BE2C (cell line): ENCODE results near the gene SETD5.

Experiments
- DNase-seq: peaks from one replicate; pipeline ENCODE4 v3.0.0-alpha.2; 2020
- H3K27me3 ChIP-seq: fragments of 250-450 bp; sonication (Bioruptor Pico); 2 replicates; pipeline ENCODE4 v1.5.1; 2020; ENCODE audit warnings: mild to moderate bottlenecking
- H3K36me3 ChIP-seq: fragments of 250-450 bp; sonication (Bioruptor Pico); 2 replicates; pipeline ENCODE4 v1.5.1; 2020; ENCODE audit warnings: mild to moderate bottlenecking
- H3K4me1 ChIP-seq: fragments of 250-450 bp; sonication (Bioruptor Pico); 2 replicates; pipeline ENCODE4 v1.5.1; 2020
- H3K4me3 ChIP-seq: 2 replicates; pipeline ENCODE4 v1.5.1; 2011; ENCODE audit warnings: low read depth, low read length
- H3K9me3 ChIP-seq: fragments of 250-450 bp; sonication (Bioruptor Pico); 2 replicates; pipeline ENCODE4 v1.5.1; 2020
- CTCF ChIP-seq: IDR thresholded peaks from 2 replicates; pipeline ENCODE4 v1.5.1; 2012; ENCODE audit warnings: mild to moderate bottlenecking, low read depth, low read length

SETD5 gene

DNA sequence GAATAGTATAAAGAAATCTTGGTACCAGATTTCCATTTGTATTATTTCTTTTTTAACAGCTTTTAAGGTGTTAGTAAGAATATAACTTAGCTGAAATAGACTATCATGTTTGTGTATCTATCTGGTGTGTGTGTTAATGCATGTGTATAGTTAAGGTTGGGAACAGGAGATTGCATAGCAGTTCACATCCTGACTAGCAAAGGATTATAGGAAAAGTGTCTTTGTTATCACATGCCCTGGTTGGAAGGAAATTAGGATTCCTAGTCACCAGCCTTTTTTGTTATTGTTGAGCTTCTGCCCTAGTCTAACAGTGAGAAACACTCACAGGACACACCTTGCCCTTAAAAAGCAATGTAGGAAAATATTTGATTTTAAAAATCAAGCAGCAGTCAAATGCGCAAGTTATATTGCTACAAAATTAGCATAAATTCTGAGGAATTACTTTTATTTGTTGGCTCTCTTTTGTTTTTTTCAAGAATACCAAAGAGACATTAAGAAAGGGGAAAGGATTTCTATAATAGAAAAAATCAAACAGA lies 58.2 kb downstream of the SETD5 start:
- peaks cover 31% of the 10 kb centered on the region for H3K36me3 ChIP-seq
- TF ChIP-seq CTCF = no peak
- H3K27me3 ChIP-seq = no peaks in the 10 kb centered on the region
- DNase-seq = no peak
- no peaks in the 10 kb centered on the region for H3K9me3 ChIP-seq
- no peaks in the 10 kb centered on the region for H3K4me1 ChIP-seq
- H3K4me3 ChIP-seq = no peak overlapping the region

DNA sequence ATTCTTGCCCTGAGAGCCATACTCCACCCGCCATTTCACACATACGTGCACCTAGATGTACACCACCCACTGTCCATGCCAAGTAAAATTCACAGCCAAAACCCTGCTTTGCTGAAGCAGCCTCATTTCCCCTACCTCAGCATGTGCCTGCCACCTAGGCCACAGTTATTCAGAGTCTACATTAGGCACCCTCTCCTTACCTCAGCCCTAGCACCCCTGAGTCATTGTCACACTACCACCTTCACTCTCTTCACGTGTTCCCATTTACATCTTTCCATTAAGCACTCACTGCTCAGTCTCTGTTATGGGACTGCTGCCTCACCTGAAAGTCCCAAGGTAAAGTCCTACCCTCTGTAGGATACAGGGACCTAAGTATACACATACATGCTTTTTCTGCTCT lies 70.0 kb downstream of the SETD5 start:
- no peak overlapping the region for H3K4me3 ChIP-seq
- no peaks in the 10 kb centered on the region for H3K9me3 ChIP-seq
- TF ChIP-seq CTCF = no peak
- DNase-seq = no peak
- H3K27me3 ChIP-seq = no peaks in the 10 kb centered on the region
- H3K36me3 ChIP-seq = peaks cover 63% of the 10 kb centered on the region
- no peaks in the 10 kb centered on the region for H3K4me1 ChIP-seq

GRCh38 chr3:9468460-9468859 lies 71.0 kb downstream of the SETD5 start:
- Histone ChIP-seq H3K9me3 (no peaks in the 10 kb centered on the region), H3K4me1 (no peaks in the 10 kb centered on the region), H3K27me3 (no peaks in the 10 kb centered on the region), H3K36me3 (peaks cover 72% of the 10 kb centered on the region), H3K4me3 (no peak overlapping the region)
- no peak for DNase-seq
- TF ChIP-seq CTCF = no peak

GRCh38 chr3:9469986-9470385 lies 72.6 kb downstream of the SETD5 start:
- Histone ChIP-seq H3K4me1 (no peaks in the 10 kb centered on the region), H3K36me3 (peaks cover 77% of the 10 kb centered on the region), H3K27me3 (no peaks in the 10 kb centered on the region), H3K4me3 (no peak overlapping the region), H3K9me3 (no peaks in the 10 kb centered on the region)
- TF ChIP-seq CTCF = no peak
- no peak for DNase-seq

- no peak overlapping the region for H3K4me3 ChIP-seq
- H3K36me3 ChIP-seq = peaks cover 77% of the 10 kb centered on the region
- H3K4me1 ChIP-seq = no peaks in the 10 kb centered on the region
- DNase-seq = no peak
- H3K27me3 ChIP-seq = no peaks in the 10 kb centered on the region
- no peak for TF ChIP-seq CTCF
- no peaks in the 10 kb centered on the region for H3K9me3 ChIP-seq
These were observed 76.2 kb downstream of the SETD5 start for GRCh38 chr3:9473496-9474065.

DNA sequence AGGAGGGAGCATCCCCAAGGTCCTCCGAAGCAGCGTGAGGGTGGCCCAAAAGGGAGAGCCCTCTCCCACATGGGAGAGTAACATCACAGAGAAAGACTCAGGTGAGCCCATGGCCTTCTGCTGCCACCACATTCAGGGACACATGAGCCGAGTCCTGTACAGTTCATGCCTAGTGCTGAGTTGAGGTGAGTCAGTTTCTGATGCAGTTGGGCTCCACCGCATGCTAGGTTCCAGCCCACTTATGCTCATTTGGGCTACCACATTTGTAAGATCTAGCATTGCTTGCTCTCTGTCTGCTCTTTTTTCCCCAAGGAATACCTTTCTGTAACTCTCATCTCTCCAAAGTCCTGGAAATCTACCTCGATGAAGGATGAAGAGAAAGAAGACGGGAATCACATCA lies 77.1 kb downstream of the SETD5 start:
- Histone ChIP-seq H3K4me3 (no peak overlapping the region), H3K4me1 (no peaks in the 10 kb centered on the region), H3K27me3 (no peaks in the 10 kb centered on the region), H3K36me3 (peaks cover 68% of the 10 kb centered on the region), H3K9me3 (no peaks in the 10 kb centered on the region)
- no peak for DNase-seq
- TF ChIP-seq CTCF = no peak
